ENCODE measurements around the gene TDRD5. TPM values are rescaled to one million over a fixed set of nuclear protein-coding genes. Genes with fewer than 3 reads are reported as not detected.

The TDRD5 gene
- total RNA-seq, 2 donors from 2014 or later = not detected

GRCh38 chr1:179586107-179586823 is 5.4 kb upstream of the TDRD5 start:
- ATAC-seq (no peak), DNase-seq (ENCODE audit: low spot score) (no peak)
- Mint-ChIP-seq H3K4me3 (no peak overlapping the region), H3K27me3 (peaks cover 37 to 43% of the 10 kb centered on the region in 2 donors), H3K4me1 (ENCODE audit: low read depth in 2 of 2) (no peaks in the 10 kb centered on the region), H3K27ac (no peak overlapping the region), H3K36me3 (no peaks in the 10 kb centered on the region), H3K9me3 (peaks cover 3% of the 10 kb centered on the region)

- Mint-ChIP-seq H3K4me3 (no peak overlapping the region), H3K27me3 (peaks cover 38 to 43% of the 10 kb centered on the region in 2 donors), H3K4me1 (ENCODE audit: low read depth in 2 of 2) (no peaks in the 10 kb centered on the region), H3K36me3 (no peaks in the 10 kb centered on the region), H3K9me3 (peaks cover 3% of the 10 kb centered on the region), H3K27ac (no peak overlapping the region)
- no peak for DNase-seq (ENCODE audit: low spot score)
- ATAC-seq = no peak
Observed at GRCh38 chr1:179587336-179587735, 4.3 kb upstream of the TDRD5 start.

GRCh38 chr1:179588425-179589024 is 3.1 kb upstream of the TDRD5 start:
- no peaks in the 10 kb centered on the region for H3K9me3 Mint-ChIP-seq
- peaks cover 33 to 35% of the 10 kb centered on the region in 2 donors for H3K27me3 Mint-ChIP-seq

GRCh38 chr1:179589509-179589908 is 2.1 kb upstream of the TDRD5 start:
- Mint-ChIP-seq H3K9me3 (no peaks in the 10 kb centered on the region), H3K27ac (no peak overlapping the region), H3K4me3 (no peak overlapping the region), H3K27me3 (peaks cover 27 to 31% of the 10 kb centered on the region in 2 donors), H3K36me3 (no peaks in the 10 kb centered on the region), H3K4me1 (ENCODE audit: low read depth in 2 of 2) (no peaks in the 10 kb centered on the region)
- no peak for DNase-seq (ENCODE audit: low spot score)
- no peak for ATAC-seq

More at GRCh38 chr1:179588425-179589024, 3.1 kb upstream of the TDRD5 start:
- ATAC-seq (no peak), DNase-seq (ENCODE audit: low spot score) (no peak)
- Mint-ChIP-seq H3K36me3 (no peaks in the 10 kb centered on the region), H3K27ac (no peak overlapping the region), H3K4me3 (no peak overlapping the region), H3K4me1 (ENCODE audit: low read depth in 2 of 2) (no peaks in the 10 kb centered on the region)

GRCh38 chr1:179590671-179591070 is 961 bp upstream of the TDRD5 start:
- Mint-ChIP-seq H3K27ac (no peak overlapping the region), H3K36me3 (no peaks in the 10 kb centered on the region), H3K27me3 (peaks cover 20 to 27% of the 10 kb centered on the region in 2 donors), H3K9me3 (no peaks in the 10 kb centered on the region), H3K4me3 (no peak overlapping the region), H3K4me1 (ENCODE audit: low read depth in 2 of 2) (no peaks in the 10 kb centered on the region)
- ATAC-seq = no peak
- DNase-seq (ENCODE audit: low spot score) = no peak

- Mint-ChIP-seq H3K27me3 (peaks cover 15 to 24% of the 10 kb centered on the region in 2 donors), H3K4me1 (ENCODE audit: low read depth in 2 of 2) (no peaks in the 10 kb centered on the region), H3K9me3 (no peaks in the 10 kb centered on the region), H3K4me3 (no peak overlapping the region), H3K27ac (no peak overlapping the region), H3K36me3 (no peaks in the 10 kb centered on the region)
- DNase-seq (ENCODE audit: low spot score) (no peak), ATAC-seq (no peak)
Observed at GRCh38 chr1:179591253-179591591, 410 bp upstream of the TDRD5 start.

- no peaks in the 10 kb centered on the region for H3K4me1 Mint-ChIP-seq (ENCODE audit: low read depth in 2 of 2)
- peaks cover 2% of the 10 kb centered on the region for H3K9me3 Mint-ChIP-seq
- H3K36me3 Mint-ChIP-seq = no peaks in the 10 kb centered on the region
- DNase-seq (ENCODE audit: low spot score) (no peak), ATAC-seq (no peak)
- no peak overlapping the region for H3K27ac Mint-ChIP-seq
- H3K4me3 Mint-ChIP-seq = no peak overlapping the region
- H3K27me3 Mint-ChIP-seq = peaks cover 7 to 8% of the 10 kb centered on the region in 2 donors
Observed at GRCh38 chr1:179598631-179599030, 7.0 kb downstream of the TDRD5 start.

- DNase-seq (ENCODE audit: low spot score) = no peak
- no peak overlapping the region for H3K4me3 Mint-ChIP-seq
- ATAC-seq = no peak
- H3K27ac Mint-ChIP-seq = no peak overlapping the region
- peaks cover 6 to 8% of the 10 kb centered on the region in 2 donors for H3K27me3 Mint-ChIP-seq
- H3K4me1 Mint-ChIP-seq (ENCODE audit: low read depth in 2 of 2) = no peaks in the 10 kb centered on the region
- no peaks in the 10 kb centered on the region for H3K36me3 Mint-ChIP-seq
- H3K9me3 Mint-ChIP-seq = peaks cover 6% of the 10 kb centered on the region
Observed at GRCh38 chr1:179599623-179600249, 8.1 kb downstream of the TDRD5 start.

GRCh38 chr1:179601093-179601492 is 9.5 kb downstream of the TDRD5 start:
- ATAC-seq (no peak), DNase-seq (ENCODE audit: low spot score) (no peak)
- no peak overlapping the region for H3K27ac Mint-ChIP-seq
- no peaks in the 10 kb centered on the region for H3K4me1 Mint-ChIP-seq (ENCODE audit: low read depth in 2 of 2)
- H3K27me3 Mint-ChIP-seq = peaks cover 6 to 16% of the 10 kb centered on the region in 2 donors
- H3K4me3 Mint-ChIP-seq = no peak overlapping the region
- peaks cover 6% of the 10 kb centered on the region for H3K9me3 Mint-ChIP-seq
- no peaks in the 10 kb centered on the region for H3K36me3 Mint-ChIP-seq

GRCh38 chr1:179612361-179612760 is 20.7 kb downstream of the TDRD5 start:
- ATAC-seq (no peak), DNase-seq (ENCODE audit: low spot score) (no peak)
- Mint-ChIP-seq H3K9me3 (peaks cover 3% of the 10 kb centered on the region), H3K27ac (no peak overlapping the region), H3K27me3 (peaks cover 5 to 21% of the 10 kb centered on the region in 2 donors), H3K36me3 (no peaks in the 10 kb centered on the region), H3K4me1 (ENCODE audit: low read depth in 2 of 2) (no peaks in the 10 kb centered on the region), H3K4me3 (no peak overlapping the region)

- H3K4me3 Mint-ChIP-seq = no peak overlapping the region
- no peak for ATAC-seq
- no peaks in the 10 kb centered on the region for H3K36me3 Mint-ChIP-seq
- DNase-seq (ENCODE audit: low spot score) = no peak
- H3K27me3 Mint-ChIP-seq = no peaks in the 10 kb centered on the region
- no peaks in the 10 kb centered on the region for H3K9me3 Mint-ChIP-seq
- H3K27ac Mint-ChIP-seq = no peak overlapping the region
- no peaks in the 10 kb centered on the region for H3K4me1 Mint-ChIP-seq (ENCODE audit: low read depth in 2 of 2)
Observed at GRCh38 chr1:179630719-179631118, 39.1 kb downstream of the TDRD5 start.

- no peak for DNase-seq (ENCODE audit: low spot score)
- H3K27ac Mint-ChIP-seq = no peak overlapping the region
- H3K36me3 Mint-ChIP-seq = no peaks in the 10 kb centered on the region
Observed at GRCh38 chr1:179632868-179633267, 41.2 kb downstream of the TDRD5 start.

GRCh38 chr1:179637211-179637860 is 45.7 kb downstream of the TDRD5 start:
- peaks cover 4% of the 10 kb centered on the region for H3K9me3 Mint-ChIP-seq
- no peak for DNase-seq (ENCODE audit: low spot score)
- no peak overlapping the region for H3K4me3 Mint-ChIP-seq
- H3K27ac Mint-ChIP-seq = no peak overlapping the region
- H3K27me3 Mint-ChIP-seq = no peaks in the 10 kb centered on the region
- H3K36me3 Mint-ChIP-seq = no peaks in the 10 kb centered on the region
- ATAC-seq = no peak
- no peaks in the 10 kb centered on the region for H3K4me1 Mint-ChIP-seq (ENCODE audit: low read depth in 2 of 2)

More at GRCh38 chr1:179632868-179633267, 41.2 kb downstream of the TDRD5 start:
- no peak overlapping the region for H3K4me3 Mint-ChIP-seq
- no peaks in the 10 kb centered on the region for H3K27me3 Mint-ChIP-seq
- ATAC-seq = no peak
- H3K9me3 Mint-ChIP-seq = peaks cover 2% of the 10 kb centered on the region
- H3K4me1 Mint-ChIP-seq (ENCODE audit: low read depth in 2 of 2) = no peaks in the 10 kb centered on the region

GRCh38 chr1:179661018-179661417 is 69.4 kb downstream of the TDRD5 start:
- peaks cover 0 to 27% of the 10 kb centered on the region in 2 donors for H3K27me3 Mint-ChIP-seq
- ATAC-seq = no peak

More at GRCh38 chr1:179661018-179661417, 69.4 kb downstream of the TDRD5 start:
- Mint-ChIP-seq H3K4me3 (no peak overlapping the region), H3K9me3 (peaks cover 6% of the 10 kb centered on the region), H3K36me3 (no peaks in the 10 kb centered on the region), H3K4me1 (ENCODE audit: low read depth in 2 of 2) (no peaks in the 10 kb centered on the region), H3K27ac (no peak overlapping the region)
- no peak for DNase-seq (ENCODE audit: low spot score)

Data from natural killer cell treated with Interleukin-12 subunit alpha and Interleukin-12 subunit beta and Interleukin-15 and Interleukin-18, amount 100 ng/mL, for 72 hours (primary cell).